Sigmoid colon (tissue), 4 donors: ENCODE results near the gene SEMA4G.

Source experiments
- EP300 ChIP-seq, 4 donors: sonication (generic); formaldehyde crosslinking; IDR thresholded peaks; one replicate each; pipeline ENCODE4 v1.6.1; 2017; ENCODE audit warnings: antibody characterized with exemption in 4 of 4
- POLR2A ChIP-seq, 2 donors: fragments of 450-650 bp; IDR thresholded peaks; one replicate each; pipeline ENCODE4 v1.6.1; 2016; ENCODE audit warnings: antibody characterized with exemption in 2 of 2, mild to moderate bottlenecking in 2 of 2, moderate library complexity in 2 of 2
- POLR2AphosphoS5 ChIP-seq, 4 donors: sonication (generic); formaldehyde crosslinking; IDR thresholded peaks; one replicate each; pipeline ENCODE4 v1.6.1; 2017; ENCODE audit warnings: antibody characterized with exemption in 4 of 4
- TF ChIP-seq, protein P1 (sequence below), 4 experiments: fragments of 450-650 bp in 3 of 4; fragments of 200-600 bp in 1 of 4; IDR thresholded peaks; one replicate each; pipeline ENCODE4 v1.5.1; 2016 to 2019; ENCODE audit warnings: antibody characterized with exemption in 4 of 4, mild to moderate bottlenecking in 3 of 4, moderate library complexity in 2 of 4

DNA sequence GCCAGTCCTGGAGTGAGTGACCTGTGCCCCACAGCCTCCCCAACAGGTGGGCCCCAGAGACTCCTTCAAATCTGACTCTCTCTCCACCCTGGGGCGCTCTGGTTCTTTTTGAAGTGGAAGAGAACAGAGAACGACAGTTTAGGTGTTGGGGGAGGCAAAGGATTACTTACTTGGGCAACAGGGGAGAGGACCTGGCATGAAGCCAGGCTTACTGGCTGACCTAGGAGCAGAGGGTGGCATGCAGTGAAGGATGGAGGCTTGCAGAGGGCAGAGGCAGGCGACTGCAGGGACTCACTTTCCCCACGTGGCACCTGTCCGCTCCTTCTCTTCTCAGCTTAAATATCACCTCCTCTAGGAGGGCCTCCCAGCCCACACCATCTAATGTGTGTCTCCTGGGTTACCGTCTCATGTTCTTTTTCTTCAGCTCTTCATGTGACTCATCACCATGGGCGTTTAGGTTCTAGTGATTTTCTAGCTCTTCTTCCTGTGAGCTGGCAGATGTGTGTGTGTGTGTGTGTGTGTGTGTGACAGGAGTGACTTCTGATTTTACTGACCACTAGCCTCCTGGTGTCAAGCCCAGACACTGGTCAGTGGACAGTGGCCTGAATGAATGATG, 45.8 kb downstream of the SEMA4G start:
- TF ChIP-seq EP300 (IDR thresholded peaks at IDR 0.05) (no peak), POLR2A (IDR thresholded peaks at IDR 0.05) (no peak), POLR2AphosphoS5 (IDR thresholded peaks at IDR 0.05) (no peak)
- TF ChIP-seq, protein P1, sequence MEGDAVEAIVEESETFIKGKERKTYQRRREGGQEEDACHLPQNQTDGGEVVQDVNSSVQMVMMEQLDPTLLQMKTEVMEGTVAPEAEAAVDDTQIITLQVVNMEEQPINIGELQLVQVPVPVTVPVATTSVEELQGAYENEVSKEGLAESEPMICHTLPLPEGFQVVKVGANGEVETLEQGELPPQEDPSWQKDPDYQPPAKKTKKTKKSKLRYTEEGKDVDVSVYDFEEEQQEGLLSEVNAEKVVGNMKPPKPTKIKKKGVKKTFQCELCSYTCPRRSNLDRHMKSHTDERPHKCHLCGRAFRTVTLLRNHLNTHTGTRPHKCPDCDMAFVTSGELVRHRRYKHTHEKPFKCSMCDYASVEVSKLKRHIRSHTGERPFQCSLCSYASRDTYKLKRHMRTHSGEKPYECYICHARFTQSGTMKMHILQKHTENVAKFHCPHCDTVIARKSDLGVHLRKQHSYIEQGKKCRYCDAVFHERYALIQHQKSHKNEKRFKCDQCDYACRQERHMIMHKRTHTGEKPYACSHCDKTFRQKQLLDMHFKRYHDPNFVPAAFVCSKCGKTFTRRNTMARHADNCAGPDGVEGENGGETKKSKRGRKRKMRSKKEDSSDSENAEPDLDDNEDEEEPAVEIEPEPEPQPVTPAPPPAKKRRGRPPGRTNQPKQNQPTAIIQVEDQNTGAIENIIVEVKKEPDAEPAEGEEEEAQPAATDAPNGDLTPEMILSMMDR (IDR thresholded peaks at IDR 0.05): no peak
